Measurements from ENCODE around the gene SORBS2.

Gene SORBS2

GRCh38 chr4:185749858-185750257 lies 62.1 kb downstream of the SORBS2 start:
- ATAC-seq: no peak
- no peak for TF ChIP-seq TOX (CRISPR knock-in tag; IDR thresholded peaks at IDR 0.05; ENCODE audit: borderline replicate concordance)

- ATAC-seq: no peak
- TF ChIP-seq ZFP3 (CRISPR knock-in tag; IDR thresholded peaks at IDR 0.05) (no peak), SNAI2 (CRISPR knock-in tag; IDR thresholded peaks at IDR 0.05) (no peak), ZNF70 (CRISPR knock-in tag; IDR thresholded peaks at IDR 0.05) (no peak), TSHZ2 (CRISPR knock-in tag; IDR thresholded peaks at IDR 0.05) (no peak), BACH2 (CRISPR knock-in tag; IDR thresholded peaks at IDR 0.05; ENCODE audit: borderline replicate concordance) (no peak)
These were observed 63.0 kb downstream of the SORBS2 start for GRCh38 chr4:185748901-185749390.

GRCh38 chr4:185745891-185746290 lies 66.1 kb downstream of the SORBS2 start:
- TF ChIP-seq TOX (CRISPR knock-in tag; IDR thresholded peaks at IDR 0.05; ENCODE audit: borderline replicate concordance) (no peak), PATZ1 (CRISPR knock-in tag; IDR thresholded peaks at IDR 0.05; ENCODE audit: borderline replicate concordance) (no peak), GLIS3 (CRISPR knock-in tag; IDR thresholded peaks at IDR 0.05) (no peak), ZC3H10 (CRISPR knock-in tag; IDR thresholded peaks at IDR 0.05) (no peak), ESRRG (CRISPR knock-in tag; IDR thresholded peaks at IDR 0.05) (no peak), PPARA (CRISPR knock-in tag; IDR thresholded peaks at IDR 0.05; ENCODE audit: borderline replicate concordance) (no peak), ZNF8 (CRISPR knock-in tag; IDR thresholded peaks at IDR 0.05) (no peak), SNAI2 (CRISPR knock-in tag; IDR thresholded peaks at IDR 0.05) (no peak), TSHZ2 (CRISPR knock-in tag; IDR thresholded peaks at IDR 0.05) (no peak), CSDC2 (CRISPR knock-in tag; IDR thresholded peaks at IDR 0.05) (no peak), CSRNP3 (CRISPR knock-in tag; IDR thresholded peaks at IDR 0.05) (no peak), TCF4 (CRISPR knock-in tag; IDR thresholded peaks at IDR 0.05; ENCODE audit: borderline replicate concordance) (no peak), OSR1 (CRISPR knock-in tag; IDR thresholded peaks at IDR 0.05) (no peak)
- no peak for ATAC-seq

GRCh38 chr4:185744946-185745345 lies 67.0 kb downstream of the SORBS2 start:
- no peak for ATAC-seq
- no peak for TF ChIP-seq ZFP3 (CRISPR knock-in tag; IDR thresholded peaks at IDR 0.05)
- TF ChIP-seq ZFP30 (CRISPR knock-in tag; IDR thresholded peaks at IDR 0.05): no peak
- TF ChIP-seq SNAI2 (CRISPR knock-in tag; IDR thresholded peaks at IDR 0.05): no peak
- TF ChIP-seq CSRNP3 (CRISPR knock-in tag; IDR thresholded peaks at IDR 0.05): no peak
- TF ChIP-seq CSDC2 (CRISPR knock-in tag; IDR thresholded peaks at IDR 0.05): no peak
- no peak for TF ChIP-seq ARNTL (CRISPR knock-in tag; IDR thresholded peaks at IDR 0.05; ENCODE audit: borderline replicate concordance, low read depth)
- TF ChIP-seq ZNF565 (CRISPR knock-in tag; conservative IDR thresholded peaks at IDR 0.05; ENCODE audit: low read depth): no peak
- no peak for TF ChIP-seq TOX (CRISPR knock-in tag; IDR thresholded peaks at IDR 0.05; ENCODE audit: borderline replicate concordance)
- TF ChIP-seq TCF4 (CRISPR knock-in tag; IDR thresholded peaks at IDR 0.05; ENCODE audit: borderline replicate concordance): no peak
- TF ChIP-seq TSHZ2 (CRISPR knock-in tag; IDR thresholded peaks at IDR 0.05): no peak
- no peak for TF ChIP-seq ZNF70 (CRISPR knock-in tag; IDR thresholded peaks at IDR 0.05)
- no peak for TF ChIP-seq OSR1 (CRISPR knock-in tag; IDR thresholded peaks at IDR 0.05)
- TF ChIP-seq ESRRG (CRISPR knock-in tag; IDR thresholded peaks at IDR 0.05): no peak
- no peak for TF ChIP-seq ZNF8 (CRISPR knock-in tag; IDR thresholded peaks at IDR 0.05)
- no peak for TF ChIP-seq PPARA (CRISPR knock-in tag; IDR thresholded peaks at IDR 0.05; ENCODE audit: borderline replicate concordance)
- TF ChIP-seq RARB (CRISPR knock-in tag; IDR thresholded peaks at IDR 0.05): no peak

Measured in SK-N-SH treated with all-trans-retinoic acid at 6 μM for 48 hours (cell line).